Loucy (cell line): ENCODE results near the gene FAXC.

ENCODE experiments used
- CTCF ChIP-seq: fragments of 200-600 bp; sonication (generic); conservative IDR thresholded peaks from 2 replicates; pipeline ENCODE4 v1.5.1; 2014; ENCODE audit warnings: mild to moderate bottlenecking, antibody characterized with exemption, low read length
- EZH2phosphoT487 ChIP-seq: fragments of 200-600 bp; IDR thresholded peaks from 2 replicates; pipeline ENCODE4 v1.6.1; 2018; ENCODE audit warnings: antibody characterized with exemption, mild to moderate bottlenecking, moderate library complexity, borderline replicate concordance

GRCh38 chr6:99270826-99271225 is 78.6 kb downstream of the FAXC start:
- TF ChIP-seq CTCF (no peak), EZH2phosphoT487 (no peak)
